GM20000 (cell line): ENCODE measurements around the gene TSPAN14.

Experiments
- DNase-seq: peaks from one replicate; pipeline ENCODE4 v3.0.0; 2012; ENCODE audit warnings: low spot score
- CTCF ChIP-seq: IDR thresholded peaks from 2 replicates; pipeline ENCODE4 v1.5.1; 2012; ENCODE audit warnings: mild to moderate bottlenecking, control low read depth; ENCODE audit errors: extremely low read depth, missing control alignments

Gene TSPAN14

GRCh38 chr10:80468806-80469421 lies 14.8 kb downstream of the TSPAN14 start:
- TF ChIP-seq CTCF = no peak
- no peak for DNase-seq

GRCh38 chr10:80470266-80470665 lies 16.2 kb downstream of the TSPAN14 start:
- TF ChIP-seq CTCF = no peak
- no peak for DNase-seq

GRCh38 chr10:80471001-80471400 lies 16.9 kb downstream of the TSPAN14 start:
- no peak for DNase-seq
- no peak for TF ChIP-seq CTCF

- DNase-seq = no peak
- TF ChIP-seq CTCF = no peak
These were observed 17.7 kb downstream of the TSPAN14 start for GRCh38 chr10:80471715-80472233.

GRCh38 chr10:80472234-80473095 lies 18.4 kb downstream of the TSPAN14 start:
- no peak for TF ChIP-seq CTCF
- DNase-seq = peak; percentile 72

GRCh38 chr10:80473096-80473657 lies 19.1 kb downstream of the TSPAN14 start:
- no peak for TF ChIP-seq CTCF
- DNase-seq = no peak
